ENCODE data around the gene F5. TPM values are rescaled to one million over a fixed set of nuclear protein-coding genes. Genes with fewer than 3 reads are reported as not detected.

The F5 gene
- total RNA-seq, 2 donors from 2014 or later, result 0.68 to 0.85 TPM

GRCh38 chr1:169571450-169571849 lies 14.8 kb downstream of the F5 start:
- Histone ChIP-seq H3K4me1 (ENCODE audit: control insufficient read depth in 1 of 2, low read depth in 2 of 2) (no peaks in the 10 kb centered on the region), H3K36me3 (no peaks in the 10 kb centered on the region), H3K9me3 (no peaks in the 10 kb centered on the region), H3K27me3 (replicated peaks; ENCODE audit: insufficient read depth) (no peaks in the 10 kb centered on the region), H3K27ac (no peak overlapping the region), H3K4me3 (no peak overlapping the region)
- DNase-seq (ENCODE audit: low spot score) (no peak), ATAC-seq (ENCODE audit: insufficient number of reproducible peaks, low FRiP score, low read depth) (no peak)
- no peak for TF ChIP-seq CTCF (IDR thresholded peaks at IDR 0.05)

- no peaks in the 10 kb centered on the region for H3K27me3 ChIP-seq (replicated peaks; ENCODE audit: insufficient read depth)
- ATAC-seq (ENCODE audit: insufficient number of reproducible peaks, low FRiP score, low read depth), result no peak
- H3K27ac ChIP-seq, result no peak overlapping the region
- TF ChIP-seq CTCF (IDR thresholded peaks at IDR 0.05), result no peak
- no peaks in the 10 kb centered on the region for H3K9me3 ChIP-seq
- no peak for DNase-seq (ENCODE audit: low spot score)
- H3K4me3 ChIP-seq, result no peak overlapping the region
- H3K36me3 ChIP-seq, result no peaks in the 10 kb centered on the region
- H3K4me1 ChIP-seq (ENCODE audit: control insufficient read depth in 1 of 2, low read depth in 2 of 2), result no peaks in the 10 kb centered on the region
Measured at GRCh38 chr1:169570172-169570574, 16.1 kb downstream of the F5 start.

- H3K27me3 ChIP-seq (replicated peaks; ENCODE audit: insufficient read depth), result no peaks in the 10 kb centered on the region
Measured at GRCh38 chr1:169568497-169568896, 17.8 kb downstream of the F5 start.

GRCh38 chr1:169565335-169566271 lies 20.7 kb downstream of the F5 start:
- Histone ChIP-seq H3K9me3 (peaks cover 4% of the 10 kb centered on the region), H3K4me3 (no peak overlapping the region), H3K4me1 (ENCODE audit: control insufficient read depth in 1 of 2, low read depth in 2 of 2) (no peaks in the 10 kb centered on the region), H3K36me3 (no peaks in the 10 kb centered on the region), H3K27me3 (replicated peaks; ENCODE audit: insufficient read depth) (no peaks in the 10 kb centered on the region), H3K27ac (no peak overlapping the region)
- DNase-seq (ENCODE audit: low spot score) (no peak), ATAC-seq (ENCODE audit: insufficient number of reproducible peaks, low FRiP score, low read depth) (no peak)
- no peak for TF ChIP-seq CTCF (IDR thresholded peaks at IDR 0.05)

More at GRCh38 chr1:169568497-169568896, 17.8 kb downstream of the F5 start:
- no peak for ATAC-seq (ENCODE audit: insufficient number of reproducible peaks, low FRiP score, low read depth)
- no peak for DNase-seq (ENCODE audit: low spot score)
- no peaks in the 10 kb centered on the region for H3K4me1 ChIP-seq (ENCODE audit: control insufficient read depth in 1 of 2, low read depth in 2 of 2)
- no peak for TF ChIP-seq CTCF (IDR thresholded peaks at IDR 0.05)
- H3K9me3 ChIP-seq, result no peaks in the 10 kb centered on the region
- H3K27ac ChIP-seq, result no peak overlapping the region
- no peak overlapping the region for H3K4me3 ChIP-seq
- no peaks in the 10 kb centered on the region for H3K36me3 ChIP-seq

GRCh38 chr1:169563650-169564049 lies 22.6 kb downstream of the F5 start:
- Histone ChIP-seq H3K4me3 (no peak overlapping the region), H3K36me3 (no peaks in the 10 kb centered on the region), H3K27me3 (replicated peaks; ENCODE audit: insufficient read depth) (no peaks in the 10 kb centered on the region), H3K9me3 (peaks cover 4% of the 10 kb centered on the region), H3K27ac (no peak overlapping the region), H3K4me1 (ENCODE audit: control insufficient read depth in 1 of 2, low read depth in 2 of 2) (no peaks in the 10 kb centered on the region)
- no peak for ATAC-seq (ENCODE audit: insufficient number of reproducible peaks, low FRiP score, low read depth)
- no peak for TF ChIP-seq CTCF (IDR thresholded peaks at IDR 0.05)
- no peak for DNase-seq (ENCODE audit: low spot score)
